DMS79 (cell line): ENCODE data around the gene AKNAD1.
A peak's percentile ranks its signal among the peaks of the same experiment; 100 is the strongest.
"Not testable (repeated sequence)": the region's sequence is repeated elsewhere in the genome, so short reads cannot be mapped to it uniquely, and the experiment has no call there.

Experiments
- DNase-seq: peaks from one replicate; lab custom pipeline; 2025; lab: John Stamatoyannopoulos, UW

AKNAD1 gene, protein sequence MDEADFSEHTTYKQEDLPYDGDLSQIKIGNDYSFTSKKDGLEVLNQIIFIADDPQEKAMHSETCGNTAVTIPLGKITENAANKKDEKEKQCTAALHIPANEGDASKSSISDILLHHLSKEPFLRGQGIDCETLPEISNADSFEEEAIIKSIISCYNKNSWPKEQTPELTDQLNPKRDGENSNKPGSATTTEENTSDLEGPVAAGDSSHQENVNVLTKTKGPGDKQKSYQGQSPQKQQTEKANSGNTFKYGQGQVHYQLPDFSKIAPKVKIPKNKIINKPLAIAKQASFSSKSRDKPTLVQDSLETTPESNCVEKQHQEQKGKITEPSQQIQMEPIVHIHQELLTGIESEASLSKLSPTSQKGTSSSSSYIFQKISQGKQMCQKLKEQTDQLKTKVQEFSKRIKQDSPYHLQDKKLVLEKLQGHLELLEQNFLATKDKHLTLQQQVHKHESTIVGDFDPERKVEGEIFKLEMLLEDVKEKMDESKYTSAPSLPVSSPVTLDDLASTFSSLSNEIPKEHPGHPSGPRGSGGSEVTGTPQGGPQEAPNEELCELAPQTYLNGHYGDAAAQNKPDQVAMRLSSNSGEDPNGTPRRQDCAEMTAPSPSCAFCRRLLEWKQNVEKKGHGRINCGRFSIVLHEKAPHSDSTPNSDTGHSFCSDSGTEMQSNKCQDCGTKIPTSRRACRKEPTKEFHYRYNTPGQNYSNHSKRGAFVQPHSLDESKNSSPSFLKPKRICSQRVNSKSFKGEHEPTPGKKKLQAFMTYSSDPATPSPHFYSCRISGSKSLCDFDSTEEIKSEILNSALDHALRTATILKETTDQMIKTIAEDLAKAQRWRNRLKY

DNA sequence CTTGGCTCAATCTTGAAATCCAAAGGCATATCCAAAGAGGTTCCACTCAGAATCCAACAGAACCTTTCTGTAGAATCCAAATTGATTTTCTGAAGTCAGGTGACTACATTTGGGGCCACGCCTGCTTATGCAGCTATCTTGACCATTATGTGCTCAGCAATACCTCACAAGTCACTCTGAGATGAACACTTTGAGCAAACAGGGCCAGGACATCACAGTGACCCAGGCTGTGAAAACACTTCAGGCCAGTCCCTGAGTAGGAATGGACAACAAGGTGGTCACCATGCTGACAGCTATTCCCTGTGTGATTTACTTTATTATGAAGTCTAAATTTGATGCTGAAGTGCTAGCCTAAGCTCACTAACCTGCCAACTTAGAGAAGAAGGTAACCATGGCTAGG, at the start of gene AKNAD1:
Gene AKNAD1 (minus strand): TSS at position 101 of the 400 bp plus-strand sequence. CDS start 4,430 bp downstream, outside the sequence.
- DNase-seq = no peak

DNA sequence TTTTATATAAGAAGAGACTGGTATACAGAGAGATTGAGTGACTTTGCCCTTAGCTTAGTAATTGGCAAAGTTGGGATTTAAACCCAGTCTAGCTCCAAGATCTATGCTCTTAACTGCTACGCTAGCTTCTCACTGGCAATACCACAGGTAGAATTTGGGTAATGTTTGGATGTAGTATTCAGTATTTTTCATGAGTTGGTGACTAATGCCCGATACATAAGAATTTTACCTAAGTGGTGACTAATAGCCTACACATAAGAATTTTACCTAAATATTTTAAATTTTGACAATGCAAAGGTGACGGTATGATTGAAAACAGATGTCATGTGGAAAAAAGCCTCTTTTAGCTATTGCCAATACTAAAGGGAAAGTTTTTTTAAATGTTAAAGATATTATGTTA, 44.2 kb upstream of the AKNAD1 start:
- DNase-seq = no peak

DNA sequence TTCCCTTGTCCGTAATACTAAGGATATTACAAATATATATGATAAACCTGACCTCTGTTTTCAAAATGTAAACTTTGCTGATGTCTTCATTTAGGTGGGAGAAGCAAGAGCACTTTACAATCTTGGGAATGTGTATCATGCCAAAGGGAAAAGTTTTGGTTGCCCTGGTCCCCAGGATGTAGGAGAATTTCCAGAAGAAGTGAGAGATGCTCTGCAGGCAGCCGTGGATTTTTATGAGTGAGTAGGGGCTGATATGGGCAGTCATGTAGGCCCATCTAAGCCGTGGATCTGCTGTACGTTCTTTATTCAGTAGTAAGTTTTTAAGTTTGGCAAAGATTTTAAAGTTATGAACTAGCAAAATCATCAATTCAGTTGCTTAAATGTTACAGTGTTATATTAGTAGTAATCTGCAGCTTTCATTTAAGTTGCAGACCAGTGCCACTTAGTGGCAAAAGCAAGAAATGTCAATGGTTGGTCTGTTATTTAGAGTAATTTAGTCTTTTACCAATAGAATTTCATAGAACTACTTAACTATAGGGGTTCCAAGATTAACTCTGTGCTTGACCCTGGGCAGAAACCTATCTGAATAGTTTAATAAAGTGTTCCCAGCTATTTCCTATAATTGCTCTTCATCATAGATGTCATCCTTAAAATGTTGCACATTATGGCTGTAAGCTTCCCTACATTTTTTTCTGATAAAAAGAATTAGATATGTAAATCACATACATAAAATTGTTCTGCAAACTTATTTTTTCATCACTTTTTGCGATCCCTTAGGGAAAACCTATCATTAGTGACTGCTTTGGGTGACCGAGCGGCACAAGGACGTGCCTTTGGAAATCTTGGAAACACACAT, 41.2 kb upstream of the AKNAD1 start:
- peak; percentile 18 for DNase-seq

DNA sequence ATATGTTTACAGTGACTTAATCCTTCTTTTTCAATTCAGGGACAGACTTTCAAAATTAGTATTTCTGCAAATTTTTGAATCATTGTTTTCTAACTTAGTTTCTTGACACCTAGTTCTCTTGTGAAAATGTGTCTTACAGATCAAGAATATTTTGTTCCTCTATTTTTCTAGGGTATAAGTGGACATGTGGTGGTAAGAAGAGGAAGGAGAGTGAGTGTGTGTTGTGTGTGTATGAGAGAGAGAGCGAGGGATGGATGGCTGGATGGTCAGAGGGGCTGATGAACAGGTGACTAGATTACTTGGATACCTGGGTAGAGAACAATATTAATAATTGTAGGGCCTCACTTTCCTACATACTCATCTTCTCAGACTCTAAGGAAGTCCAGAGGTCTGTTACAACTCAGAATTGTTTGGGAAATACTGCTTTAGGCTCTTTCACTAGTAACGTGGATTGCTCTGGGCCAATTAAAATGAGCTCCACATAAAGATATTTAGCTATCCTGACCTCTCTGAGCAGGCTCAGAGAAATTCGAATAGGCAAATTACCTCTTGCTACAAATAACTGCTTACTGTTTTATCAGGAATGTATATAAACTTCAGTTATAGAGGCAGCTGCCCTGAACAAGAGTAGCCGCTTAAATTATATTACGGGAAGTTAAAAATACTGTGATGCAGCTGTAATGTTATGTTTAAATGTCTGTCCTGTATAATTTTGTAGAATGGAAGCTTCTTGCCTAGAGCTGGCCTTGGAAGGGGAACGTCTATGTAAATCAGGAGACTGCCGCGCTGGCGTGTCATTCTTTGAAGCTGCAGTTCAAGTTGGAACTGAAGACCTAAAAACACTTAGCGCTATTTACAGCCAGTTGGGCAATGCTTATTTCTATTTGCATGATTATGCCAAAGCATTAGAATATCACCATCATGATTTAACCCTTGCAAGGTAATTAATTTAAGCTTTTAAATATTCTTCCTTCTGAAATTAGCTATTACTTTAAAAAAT, 39.6 kb upstream of the AKNAD1 start:
- DNase-seq = no peak

DNA sequence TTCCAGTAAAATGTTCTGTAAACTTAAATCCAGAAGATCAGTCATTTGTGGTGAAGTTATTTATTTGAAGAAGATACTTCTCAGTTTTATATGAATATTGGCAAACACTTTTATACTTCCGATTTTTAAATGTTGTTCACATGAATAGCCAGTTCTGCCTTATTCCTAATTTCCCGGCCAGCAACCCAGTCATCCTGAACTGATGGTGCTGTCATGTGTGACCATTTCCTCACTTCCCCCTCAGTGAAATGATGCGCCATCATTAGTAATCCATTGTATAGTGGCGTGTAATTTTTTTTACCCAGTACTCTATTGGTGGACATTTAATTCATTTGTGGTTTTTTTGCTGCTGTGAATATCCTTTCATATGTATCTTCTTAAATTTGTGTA, 36.2 kb upstream of the AKNAD1 start:
- no peak for DNase-seq

DNA sequence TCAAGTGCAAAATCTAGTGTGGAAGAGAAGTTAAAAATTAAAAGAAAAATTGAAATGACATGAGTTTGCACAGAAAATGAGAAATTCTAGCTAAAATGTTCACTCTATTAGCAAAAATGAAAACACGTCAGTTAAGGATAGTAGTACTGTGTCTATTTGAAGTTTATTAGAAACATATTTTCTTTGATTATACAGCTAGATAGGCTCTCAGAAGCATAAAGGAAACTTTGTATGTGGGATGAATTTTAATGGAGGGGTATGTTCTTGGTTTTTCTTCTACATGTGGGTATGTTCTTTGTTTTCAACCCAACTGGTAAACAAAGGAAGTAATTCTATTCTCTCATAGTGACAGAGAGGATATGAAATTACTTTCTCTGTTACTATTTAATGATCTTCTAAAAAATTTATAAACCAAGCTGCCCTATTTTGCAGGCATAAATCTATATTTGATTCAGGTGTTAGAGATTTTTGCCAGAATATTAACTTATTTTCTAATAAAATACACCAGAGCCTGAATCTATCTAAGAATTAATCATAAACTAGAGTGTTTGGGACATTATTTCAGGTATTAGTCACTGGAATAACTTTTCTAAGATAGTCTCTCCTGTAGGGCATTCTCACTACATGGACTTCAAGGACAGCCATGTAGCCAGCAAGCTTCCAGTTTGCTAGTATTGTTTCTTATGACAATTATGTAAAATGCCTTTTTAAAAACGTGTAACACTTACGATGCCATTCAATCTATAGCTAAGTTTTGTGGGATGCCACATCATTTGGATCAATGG, 35.7 kb upstream of the AKNAD1 start:
- DNase-seq = no peak

DNA sequence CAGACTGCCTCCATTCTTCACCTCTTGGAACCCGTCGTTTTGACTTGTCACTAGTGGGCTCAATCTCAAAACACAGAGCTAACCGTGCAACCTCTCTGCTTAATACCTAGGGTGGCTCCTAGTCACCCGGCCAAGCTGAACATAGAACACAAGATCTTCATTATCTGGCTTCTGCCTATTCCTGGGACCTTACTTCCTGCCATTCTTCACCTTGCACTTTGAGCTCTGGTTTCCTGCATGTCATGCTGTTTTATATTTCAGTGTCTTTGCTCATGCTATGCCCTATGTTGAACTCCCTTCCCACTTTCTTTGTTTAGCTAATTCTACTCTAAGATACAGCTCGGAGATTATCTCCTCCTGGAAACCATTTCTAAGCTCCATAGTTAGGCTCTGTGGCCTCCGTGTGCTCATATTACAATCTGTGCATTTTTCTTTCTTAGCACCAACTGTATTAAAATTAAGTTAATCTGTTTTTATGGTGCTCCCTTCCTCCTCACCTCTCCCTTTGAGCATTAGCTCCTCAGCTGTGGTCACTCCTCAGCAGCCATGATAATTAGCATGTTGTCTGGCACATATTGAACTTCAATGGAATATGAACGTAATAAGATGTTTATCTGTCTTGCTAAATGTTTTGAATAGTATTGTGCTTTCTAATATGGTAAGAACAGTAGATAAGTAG, 33.0 kb upstream of the AKNAD1 start:
- DNase-seq = no peak

DNA sequence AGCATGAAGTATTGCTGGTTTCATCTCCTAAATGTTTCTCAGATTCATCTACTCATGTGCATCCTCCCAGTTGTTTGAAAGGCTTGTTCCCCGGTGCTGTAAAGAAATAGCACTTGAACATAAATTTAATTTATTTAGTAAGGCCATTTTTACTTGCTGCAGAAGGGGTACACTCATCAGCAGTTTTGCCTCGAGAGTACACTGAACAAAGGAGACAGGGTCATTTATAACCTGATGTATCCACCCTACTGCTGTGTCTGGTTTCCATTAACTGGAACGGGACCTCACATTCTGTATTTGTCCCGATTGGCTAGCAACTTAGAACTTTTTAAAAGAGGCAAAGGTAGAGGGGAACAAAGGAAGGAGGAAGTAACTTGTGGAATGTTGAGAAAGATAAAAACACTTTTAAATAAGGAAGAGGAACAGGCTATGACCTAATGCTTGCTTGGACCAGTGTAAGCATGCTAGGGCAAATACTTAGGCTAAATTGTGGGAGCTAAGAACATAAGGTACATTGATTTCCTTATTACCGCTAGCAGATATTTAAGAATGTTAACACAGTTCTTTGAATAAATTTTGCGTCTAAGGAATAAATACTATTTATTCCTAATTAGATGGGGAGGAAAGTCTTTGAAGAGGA, 32.2 kb upstream of the AKNAD1 start:
- not testable (repeated sequence) for DNase-seq

DNA sequence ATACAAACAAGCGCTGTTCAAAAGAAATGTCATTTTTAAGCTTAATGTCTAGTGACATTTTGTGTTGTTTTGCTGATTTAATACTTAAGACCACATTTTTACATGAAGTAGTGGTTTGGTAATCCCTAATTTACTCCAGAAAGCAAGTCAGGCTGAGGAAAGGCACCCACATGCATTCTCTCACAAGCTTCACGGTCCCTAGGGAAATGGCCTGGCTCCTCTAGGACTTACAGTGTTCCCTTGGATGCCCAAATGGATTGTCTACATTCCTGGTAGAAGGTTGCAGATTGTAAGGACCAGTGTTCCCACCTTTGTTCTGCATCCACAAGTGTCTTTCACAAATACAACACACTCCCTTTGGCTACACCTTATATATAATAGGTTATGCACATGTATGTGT, 29.4 kb upstream of the AKNAD1 start:
- no peak for DNase-seq

DNA sequence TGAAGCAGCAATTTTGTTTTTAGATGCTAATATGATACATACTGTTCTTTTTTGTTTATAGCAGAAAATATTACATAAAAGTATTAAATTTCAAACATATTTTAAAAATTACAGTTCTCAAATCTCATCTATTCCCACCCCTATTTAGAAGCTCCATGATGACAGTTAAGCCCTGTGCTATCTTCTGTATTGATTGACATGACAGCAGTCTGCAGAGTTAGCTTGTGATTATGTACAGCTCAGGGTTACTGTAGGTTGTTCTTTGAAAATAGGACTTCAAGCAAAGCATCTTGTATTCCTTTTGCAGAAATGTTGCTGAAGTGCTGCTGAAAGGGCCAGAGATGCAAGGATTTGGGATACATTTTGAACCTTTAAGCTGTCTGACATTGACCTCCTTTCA, 28.1 kb upstream of the AKNAD1 start:
- DNase-seq = no peak

DNA sequence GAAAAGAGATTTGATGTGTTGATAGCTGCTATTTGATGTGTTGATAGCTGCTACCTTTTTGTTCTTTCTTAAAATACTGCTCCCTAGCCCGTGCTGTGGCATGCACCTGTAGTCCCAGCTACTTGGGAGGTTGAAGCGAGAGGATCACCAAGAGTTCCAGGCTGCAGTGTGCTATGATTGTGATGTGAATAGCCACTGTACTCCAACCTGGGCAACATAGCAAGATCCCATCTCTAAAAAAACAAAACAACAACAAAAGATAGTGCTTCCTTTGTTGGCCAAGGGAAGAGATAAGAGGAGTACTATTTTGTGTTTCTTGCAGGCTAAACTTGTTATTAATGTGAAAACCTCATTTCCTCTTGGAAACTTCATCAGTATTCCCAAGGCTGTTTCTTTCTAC, 25.9 kb upstream of the AKNAD1 start:
- no peak for DNase-seq

DNA sequence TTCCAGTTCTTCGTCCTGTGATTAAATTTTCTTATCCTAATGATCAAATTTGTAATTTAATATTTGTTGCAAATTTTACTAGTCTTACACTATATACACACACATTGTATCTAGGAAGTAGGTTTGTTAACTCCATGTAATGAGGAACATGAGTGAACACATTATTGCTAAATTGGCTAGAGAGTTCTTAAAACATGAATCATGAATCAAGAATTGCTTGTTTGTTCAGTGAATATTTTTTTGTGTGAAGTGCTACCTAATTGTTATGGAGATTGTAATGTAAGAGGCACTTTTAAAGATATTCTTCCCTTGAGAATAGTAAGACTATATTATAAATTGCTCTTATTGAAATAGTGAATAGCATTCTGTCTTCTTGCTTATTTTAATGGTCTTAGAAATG, 24.5 kb upstream of the AKNAD1 start:
- DNase-seq = peak; percentile 67

DNA sequence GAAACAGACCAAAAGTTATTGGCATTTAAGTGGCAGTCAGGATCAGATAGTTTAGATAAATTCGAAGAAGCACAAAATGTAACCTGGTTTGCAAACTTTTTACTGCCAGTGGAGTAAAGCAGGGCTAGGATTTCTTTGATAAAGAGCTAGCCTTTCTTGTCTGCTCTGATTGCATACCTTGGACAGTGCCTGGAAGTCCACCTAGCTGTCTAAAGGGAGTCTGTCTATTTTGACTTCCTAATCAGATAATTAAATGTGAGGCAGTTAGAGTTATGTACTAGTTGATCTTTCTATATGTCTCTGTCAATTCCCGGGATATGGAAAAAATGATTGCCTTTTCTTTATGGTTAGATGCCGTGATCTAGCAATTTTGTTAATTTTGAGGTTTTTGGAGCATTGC, 24.0 kb upstream of the AKNAD1 start:
- DNase-seq = no peak

DNA sequence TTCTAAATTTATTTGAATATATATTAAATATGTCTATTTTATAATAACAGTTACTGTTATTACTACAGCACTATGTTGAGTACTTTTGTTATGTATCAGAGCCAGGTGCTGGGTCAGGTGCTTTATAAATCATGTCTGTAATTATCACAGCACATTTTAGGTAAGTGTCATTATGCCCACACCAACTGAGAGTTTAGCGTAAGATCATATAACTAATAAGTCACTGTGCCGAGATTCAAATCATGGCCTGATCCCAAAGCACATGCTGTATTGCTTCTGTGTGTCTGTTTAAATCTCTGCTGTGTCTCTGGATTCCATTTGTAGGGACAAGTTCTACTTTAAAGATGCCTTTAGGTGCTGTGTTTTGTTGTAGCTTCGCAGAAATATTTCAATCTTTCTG, 21.8 kb upstream of the AKNAD1 start:
- DNase-seq = no peak

DNA sequence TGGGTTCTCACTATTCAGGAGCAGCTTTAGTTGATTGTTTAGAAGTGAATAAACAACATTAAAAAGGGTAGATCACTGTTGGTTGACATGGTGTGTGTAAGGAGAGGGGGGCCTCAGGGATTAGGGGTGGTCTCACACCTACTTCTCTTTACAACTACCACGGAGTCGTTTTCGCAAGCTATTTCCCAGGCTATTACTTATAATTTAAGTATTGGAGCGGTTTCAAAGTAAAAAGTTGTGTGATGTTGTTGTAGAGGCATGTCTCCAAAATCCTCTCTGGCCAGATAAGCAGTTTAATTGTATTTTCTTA, 21.2 kb upstream of the AKNAD1 start:
- no peak for DNase-seq

DNA sequence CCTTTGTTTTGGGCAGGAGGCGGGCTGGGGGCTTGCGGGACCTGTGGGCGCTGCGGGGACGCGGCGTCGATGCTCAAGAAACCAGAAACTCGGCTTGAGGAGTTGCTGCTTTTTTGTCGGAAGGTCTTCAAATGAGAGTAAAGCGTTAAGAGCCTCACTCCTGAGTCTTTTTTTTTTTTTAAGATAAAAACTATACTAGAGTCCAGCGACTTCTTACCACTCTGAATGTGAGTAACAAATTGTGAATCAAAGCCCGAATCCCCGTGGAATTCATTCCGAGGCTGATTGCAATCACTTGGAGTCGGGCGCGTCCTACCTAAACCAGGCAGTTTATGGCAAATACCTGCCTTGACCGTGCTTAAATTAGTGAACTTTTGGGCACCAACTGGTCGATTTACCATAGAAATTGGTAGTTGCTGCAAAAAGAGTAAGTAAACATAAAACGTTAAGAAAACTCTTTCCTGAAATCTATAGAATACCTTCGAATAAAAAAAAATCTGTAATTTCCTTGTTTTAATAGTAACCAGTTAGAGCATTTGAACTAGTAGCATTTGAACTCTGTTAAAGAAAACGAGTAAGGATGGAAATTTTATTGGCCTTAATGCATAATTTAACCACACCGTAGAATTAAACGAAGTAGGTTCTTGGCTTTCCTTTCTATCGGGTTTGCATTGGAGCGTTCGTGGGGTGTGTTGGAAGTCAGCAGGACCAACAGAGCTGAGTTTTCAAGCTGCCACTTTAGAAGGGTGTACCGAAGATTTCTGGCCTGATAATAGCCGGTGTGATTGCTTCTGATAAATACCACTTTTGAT, 20.7 kb upstream of the AKNAD1 start:
- no peak for DNase-seq

DNA sequence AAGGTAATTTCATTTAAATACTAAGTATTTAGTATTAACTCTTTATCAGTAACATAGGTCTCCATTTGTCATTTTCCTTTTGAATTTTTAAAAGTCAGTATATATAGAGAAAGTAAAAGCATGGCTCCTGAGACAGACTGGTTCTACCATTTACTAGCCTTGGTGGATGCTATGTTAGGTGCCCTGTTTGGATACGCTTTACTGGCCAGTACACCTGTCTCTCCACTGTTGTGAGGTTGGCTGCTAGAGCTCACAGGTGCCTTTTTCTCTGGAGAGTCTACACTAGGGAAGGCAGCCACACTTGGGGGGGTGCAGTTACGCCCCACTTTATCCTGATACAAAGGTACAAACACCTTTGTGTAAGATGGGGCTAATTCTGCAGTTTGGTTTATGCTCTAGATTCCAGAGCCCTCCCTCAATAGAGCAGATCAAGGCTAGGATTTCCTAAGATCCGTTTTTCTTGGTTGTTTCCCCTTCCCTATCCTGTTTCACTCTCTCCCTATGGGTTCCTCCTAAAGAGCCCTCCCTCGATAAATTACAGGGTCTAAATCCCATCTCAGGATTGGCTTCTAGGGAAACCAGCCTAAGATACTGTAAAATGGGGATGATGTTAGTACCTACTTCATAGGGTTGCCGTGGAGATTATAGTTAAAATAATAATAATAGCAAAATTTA, 14.3 kb upstream of the AKNAD1 start:
- no peak for DNase-seq

DNA sequence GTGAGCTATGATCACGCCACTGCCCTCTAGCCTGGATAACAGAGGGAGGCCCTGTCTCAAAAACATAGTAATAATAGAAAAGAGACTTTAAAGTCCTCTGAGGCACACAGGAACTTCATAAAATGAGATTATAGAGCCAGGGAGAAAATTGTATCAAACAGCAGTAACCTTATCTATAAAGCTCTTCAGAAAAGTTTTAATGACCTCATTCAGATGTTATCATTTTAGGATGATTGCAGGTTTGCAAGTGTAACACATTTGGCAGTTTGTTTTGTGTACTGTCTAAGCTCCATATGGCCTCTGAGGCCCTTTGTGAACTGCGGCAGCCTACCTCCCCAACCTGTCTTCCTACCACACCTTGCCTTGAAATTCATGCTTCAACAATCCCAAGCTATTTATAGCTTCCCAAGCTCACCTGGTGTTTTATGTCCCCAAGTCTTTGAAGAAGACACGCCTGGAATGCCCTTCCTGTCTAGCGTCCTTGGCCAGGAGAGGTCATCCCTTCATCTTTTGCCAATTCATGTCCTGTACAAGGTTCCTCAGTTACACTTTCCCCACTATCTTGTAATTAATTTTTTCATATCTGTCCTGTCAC, 8.5 kb upstream of the AKNAD1 start:
- no peak for DNase-seq
